ENCODE data around the gene PPARG.

PPARG gene

GRCh38 chr3:12421132-12421531 is 132.3 kb downstream of the PPARG start:
- no peak for DNase-seq

GRCh38 chr3:12423131-12423530 is 134.3 kb downstream of the PPARG start:
- no peak for DNase-seq

- no peak for DNase-seq
Observed at GRCh38 chr3:12423918-12424630, 135.2 kb downstream of the PPARG start.

- DNase-seq, result no peak
Observed at GRCh38 chr3:12424635-12425319, 135.9 kb downstream of the PPARG start.

- DNase-seq, result no peak
Observed at GRCh38 chr3:12425850-12426579, 137.1 kb downstream of the PPARG start.

GRCh38 chr3:12427551-12427950 is 138.7 kb downstream of the PPARG start:
- no peak for DNase-seq

GRCh38 chr3:12428126-12428525 is 139.3 kb downstream of the PPARG start:
- no peak for DNase-seq

GRCh38 chr3:12430086-12430485 is 141.2 kb downstream of the PPARG start:
- DNase-seq, result no peak

GRCh38 chr3:12433823-12434222 is 145.0 kb downstream of the PPARG start:
- DNase-seq, result no peak

GRCh38 chr3:12436514-12437220 is 147.8 kb downstream of the PPARG start:
- DNase-seq, result no peak

- no peak for DNase-seq
Observed at GRCh38 chr3:12437221-12437605, 148.3 kb downstream of the PPARG start.

GRCh38 chr3:12437861-12438260 is 149.0 kb downstream of the PPARG start:
- no peak for DNase-seq

- no peak for DNase-seq
Observed at GRCh38 chr3:12438318-12438717, 149.4 kb downstream of the PPARG start.

GRCh38 chr3:12439161-12439940 is 150.5 kb downstream of the PPARG start:
- DNase-seq, result no peak

GRCh38 chr3:12440927-12441714 is 152.3 kb downstream of the PPARG start:
- DNase-seq, result no peak

GRCh38 chr3:12442654-12443501 is 154.0 kb downstream of the PPARG start:
- no peak for DNase-seq

- DNase-seq, result no peak
Observed at GRCh38 chr3:12443781-12444522, 155.1 kb downstream of the PPARG start.

GRCh38 chr3:12444582-12445471 is 156.0 kb downstream of the PPARG start:
- no peak for DNase-seq
